Lung (tissue), 12 donors: Measurements from ENCODE around the gene HES5. TPM values are rescaled to one million over a fixed set of nuclear protein-coding genes. Genes with fewer than 3 reads are reported as not detected.

Experiments used
- ATAC-seq: fragments of 200-7000 bp; cut with Tn5 transposase; one replicate; pipeline ENCODE4 v1.9.1; 2020; ENCODE audit warnings: moderate number of reproducible peaks; ENCODE audit not compliant: insufficient read depth, low FRiP score
- DNase-seq, 3 donors: peaks; one replicate each; pipeline ENCODE4 v3.0.0-alpha.2; 2013 to 2017
- H3K27ac ChIP-seq, 2 donors: one replicate each; pipeline ENCODE4 v1.5.1; 2013; ENCODE audit warnings: mild to moderate bottlenecking in 2 of 2, moderate library complexity in 2 of 2, control low read depth in 1 of 2, inconsistent platforms in 1 of 2, low read depth in 1 of 2, low read length in 1 of 2
- H3K27me3 ChIP-seq, 3 donors: one replicate each; pipeline ENCODE4 v1.5.1; 2013; ENCODE audit warnings: low read length in 2 of 3; ENCODE audit not compliant: control insufficient read depth in 3 of 3, insufficient read depth in 3 of 3
- H3K36me3 ChIP-seq, 4 donors: one replicate each; pipeline ENCODE4 v1.5.1; 2013; ENCODE audit warnings: low read length in 4 of 4, mild to moderate bottlenecking in 1 of 4, moderate library complexity in 1 of 4; ENCODE audit not compliant: control insufficient read depth in 4 of 4, insufficient read depth in 4 of 4
- H3K4me1 ChIP-seq, 5 donors: one replicate each; pipeline ENCODE4 v1.5.1; 2013; ENCODE audit warnings: low read length in 5 of 5, mild to moderate bottlenecking in 2 of 5, moderate library complexity in 1 of 5; ENCODE audit not compliant: control insufficient read depth in 5 of 5, insufficient read depth in 5 of 5
- H3K4me3 ChIP-seq: one replicate; pipeline ENCODE4 v1.5.1; 2013; ENCODE audit warnings: mild to moderate bottlenecking, control low read depth, moderate library complexity
- H3K9ac ChIP-seq, 2 donors: one replicate each; pipeline ENCODE4 v1.5.1; 2013; ENCODE audit warnings: low read length in 2 of 2, control low read depth in 1 of 2; ENCODE audit not compliant: insufficient read depth in 1 of 2
- H3K9me3 ChIP-seq, 4 donors: one replicate each; pipeline ENCODE4 v1.5.1; 2013; ENCODE audit warnings: low read length in 3 of 4, mild to moderate bottlenecking in 1 of 4, moderate library complexity in 1 of 4; ENCODE audit not compliant: control insufficient read depth in 4 of 4, insufficient read depth in 3 of 4
- CTCF ChIP-seq: IDR thresholded peaks from 2 replicates; pipeline ENCODE4 v1.5.1; 2012; ENCODE audit warnings: mild to moderate bottlenecking; ENCODE audit errors: control extremely low read depth, extremely low read depth
- WGBS, 2 donors: extraction: QIAGEN DNeasy Blood & Tissue Kit; methylation state at CpG; one replicate each; pipeline ENCODE4 v1.1.7; 2013; 5-methylcytosine and 5-hydroxymethylcytosine counted together
- polyA plus RNA-seq, 2 donors: library from polyadenylated mRNA; stranded (reverse); fragments of 200-250 nt; gene quantifications; one replicate each; pipeline ENCODE4 v1.2.1, GENCODE V29; 2013
- total RNA-seq, 2 donors: library from RNA; depleted of rRNA in 1 of 2; stranded (reverse); fragments of >200 nt in 1 of 2; gene quantifications; one replicate each; pipeline ENCODE4 v1.2.1, GENCODE V29; 2014 to 2021
- donor health status: control.
- donor health status: control.
- donor health status: Bipolar disorder and iron deficiency.
- donor health status: healthy.
- donor health status: DM: yes; HTN: yes; CAD: no.

The HES5 gene
- total and polyA plus RNA-seq, 4 donors, result 0.16 to 1.00 (median 0.36) TPM

GRCh38 chr1:2506901-2507565 lies 23.0 kb downstream of the HES5 start:
- no peaks in the 10 kb centered on the region for H3K9me3 ChIP-seq

GRCh38 chr1:2506007-2506860 lies 23.8 kb downstream of the HES5 start:
- 56 to 73% methylated on average over 30 of the region's 30 CpGs for WGBS, 2 donors
- DNase-seq, result no peak
- Histone ChIP-seq H3K4me1 (peaks cover 0 to 26% (median 0%) of the 10 kb centered on the region in 5 donors), H3K9me3 (peaks cover 0 to 2% (median 0%) of the 10 kb centered on the region in 4 donors), H3K4me3 (no peak overlapping the region), H3K27me3 (peaks cover 0 to 5% (median 3%) of the 10 kb centered on the region in 3 donors), H3K27ac (no peak overlapping the region), H3K36me3 (peaks cover 3 to 40% (median 13%) of the 10 kb centered on the region in 4 donors), H3K9ac (no peak overlapping the region)
- ATAC-seq, result no peak
- TF ChIP-seq CTCF, result no peak

More at GRCh38 chr1:2506901-2507565, 23.0 kb downstream of the HES5 start:
- H3K9ac ChIP-seq, result no peak overlapping the region
- H3K27me3 ChIP-seq, result peaks cover 0 to 3% (median 2%) of the 10 kb centered on the region in 3 donors
- H3K27ac ChIP-seq, result no peak overlapping the region
- ATAC-seq (no peak), DNase-seq (no peak)
- peaks cover 4 to 48% (median 15%) of the 10 kb centered on the region in 4 donors for H3K36me3 ChIP-seq
- peaks cover 0 to 26% (median 0%) of the 10 kb centered on the region in 5 donors for H3K4me1 ChIP-seq
- H3K4me3 ChIP-seq, result no peak overlapping the region
- 62 to 69% methylated on average over 13 to 15 of the region's 15 CpGs for WGBS, 2 donors
- TF ChIP-seq CTCF, result no peak

GRCh38 chr1:2505461-2505994 lies 24.5 kb downstream of the HES5 start:
- peaks cover 0 to 33% (median 10%) of the 10 kb centered on the region in 4 donors for H3K36me3 ChIP-seq
- peaks cover 0 to 5% (median 3%) of the 10 kb centered on the region in 3 donors for H3K27me3 ChIP-seq
- 64 to 83% methylated on average over 21 of the region's 21 CpGs for WGBS, 2 donors
- DNase-seq, result no peak
- H3K4me3 ChIP-seq, result no peak overlapping the region
- H3K27ac ChIP-seq, result no peak overlapping the region
- peaks cover 0 to 26% (median 0%) of the 10 kb centered on the region in 5 donors for H3K4me1 ChIP-seq
- peaks cover 0 to 2% (median 0%) of the 10 kb centered on the region in 4 donors for H3K9me3 ChIP-seq
- no peak for TF ChIP-seq CTCF
- no peak for ATAC-seq
- H3K9ac ChIP-seq, result no peak overlapping the region
